Type B pancreatic cell (in vitro differentiated cells): ENCODE results near the gene C5orf46. TPM values are rescaled to one million over a fixed set of nuclear protein-coding genes. Genes with fewer than 3 reads are reported as not detected.

Experiments used
- DNase-seq: peaks from one replicate; pipeline ENCODE4 v3.0.0; 2021; ENCODE audit warnings: mixed read lengths; ENCODE audit not compliant: unreplicated experiment; ENCODE audit errors: extremely low spot score
- H3K27ac Mint-ChIP-seq: 2 replicates; pipeline ENCODE4 v1.8.0; 2021; ENCODE audit warnings: mild to moderate bottlenecking, mixed read lengths
- H3K27me3 Mint-ChIP-seq: 2 replicates; pipeline ENCODE4 v1.8.0; 2021; ENCODE audit warnings: mixed read lengths
- H3K36me3 Mint-ChIP-seq: 2 replicates; pipeline ENCODE4 v1.8.0; 2021; ENCODE audit warnings: mixed read lengths
- H3K4me1 Mint-ChIP-seq: one replicate; pipeline ENCODE4 v1.8.0; 2021; ENCODE audit warnings: mixed read lengths; ENCODE audit not compliant: unreplicated experiment
- H3K4me3 Mint-ChIP-seq: 2 replicates; pipeline ENCODE4 v1.8.0; 2021; ENCODE audit warnings: mild to moderate bottlenecking, mixed read lengths
- H3K9me3 Mint-ChIP-seq: 2 replicates; pipeline ENCODE4 v1.8.0; 2021; ENCODE audit warnings: mixed read lengths
- total RNA-seq: library from RNA; stranded (reverse); gene quantifications from 2 replicates; pipeline ENCODE4 v1.2.1, GENCODE V29; 2021; ENCODE audit warnings: low replicate concordance
- TF ChIP-seq, protein P1 (sequence below): fragments of 200-600 bp; sonication (generic); conservative IDR thresholded peaks from 2 replicates; pipeline ENCODE4 v1.5.0; 2021; ENCODE audit warnings: antibody characterized with exemption, mild to moderate bottlenecking

The C5orf46 gene
- total RNA-seq, 1 donor from 2014 or later = not detected

DNA sequence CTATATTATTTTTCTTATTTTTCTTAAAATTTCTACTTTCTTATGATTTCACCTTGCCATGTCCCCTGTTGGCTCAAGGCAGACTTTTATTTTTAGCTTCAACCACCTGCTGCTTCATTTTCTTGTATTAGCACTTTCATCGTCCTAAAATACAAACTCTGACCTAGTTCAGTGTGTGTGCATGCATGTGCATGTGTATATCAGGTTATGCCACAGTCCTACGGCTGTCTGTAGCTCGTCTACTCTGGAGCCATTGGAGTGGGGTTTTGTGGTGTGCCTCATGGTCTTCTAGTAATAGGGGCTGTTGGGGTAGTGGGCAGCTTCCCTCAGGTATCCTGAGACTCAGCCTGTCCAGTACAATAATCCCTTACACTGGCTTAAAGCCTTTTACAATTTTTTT is 61.5 kb downstream of the C5orf46 start:
- H3K36me3 Mint-ChIP-seq = no peaks in the 10 kb centered on the region
- H3K27ac Mint-ChIP-seq = no peak overlapping the region
- H3K4me1 Mint-ChIP-seq = no peaks in the 10 kb centered on the region
- TF ChIP-seq, protein P1, sequence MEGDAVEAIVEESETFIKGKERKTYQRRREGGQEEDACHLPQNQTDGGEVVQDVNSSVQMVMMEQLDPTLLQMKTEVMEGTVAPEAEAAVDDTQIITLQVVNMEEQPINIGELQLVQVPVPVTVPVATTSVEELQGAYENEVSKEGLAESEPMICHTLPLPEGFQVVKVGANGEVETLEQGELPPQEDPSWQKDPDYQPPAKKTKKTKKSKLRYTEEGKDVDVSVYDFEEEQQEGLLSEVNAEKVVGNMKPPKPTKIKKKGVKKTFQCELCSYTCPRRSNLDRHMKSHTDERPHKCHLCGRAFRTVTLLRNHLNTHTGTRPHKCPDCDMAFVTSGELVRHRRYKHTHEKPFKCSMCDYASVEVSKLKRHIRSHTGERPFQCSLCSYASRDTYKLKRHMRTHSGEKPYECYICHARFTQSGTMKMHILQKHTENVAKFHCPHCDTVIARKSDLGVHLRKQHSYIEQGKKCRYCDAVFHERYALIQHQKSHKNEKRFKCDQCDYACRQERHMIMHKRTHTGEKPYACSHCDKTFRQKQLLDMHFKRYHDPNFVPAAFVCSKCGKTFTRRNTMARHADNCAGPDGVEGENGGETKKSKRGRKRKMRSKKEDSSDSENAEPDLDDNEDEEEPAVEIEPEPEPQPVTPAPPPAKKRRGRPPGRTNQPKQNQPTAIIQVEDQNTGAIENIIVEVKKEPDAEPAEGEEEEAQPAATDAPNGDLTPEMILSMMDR = no peak
- H3K4me3 Mint-ChIP-seq = no peak overlapping the region
- no peaks in the 10 kb centered on the region for H3K9me3 Mint-ChIP-seq
- DNase-seq = no peak
- H3K27me3 Mint-ChIP-seq = peaks cover 17% of the 10 kb centered on the region

DNA sequence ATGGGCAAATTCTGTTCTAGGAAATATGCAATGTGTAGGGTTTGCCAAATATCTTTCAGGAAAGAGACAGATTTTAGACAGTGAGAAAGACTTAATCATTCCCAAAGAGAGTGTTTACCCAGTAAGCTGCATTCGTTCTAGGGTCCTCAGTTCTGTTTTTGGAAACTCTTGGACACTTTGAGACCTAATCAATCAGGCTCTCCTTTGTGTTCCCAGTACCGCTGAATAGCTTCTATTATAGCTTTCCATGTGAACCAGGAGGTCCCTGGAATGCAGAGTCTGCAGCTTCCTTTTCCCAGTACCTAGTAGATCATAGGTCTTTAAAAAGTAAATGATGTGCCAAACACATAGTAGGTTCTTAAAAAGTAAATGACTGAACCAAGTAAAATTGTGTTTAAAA is 63.5 kb downstream of the C5orf46 start:
- H3K27me3 Mint-ChIP-seq = peaks cover 8% of the 10 kb centered on the region
- no peaks in the 10 kb centered on the region for H3K36me3 Mint-ChIP-seq
- no peak overlapping the region for H3K27ac Mint-ChIP-seq

More for the DNA sequence above, 63.5 kb downstream of the C5orf46 start:
- TF ChIP-seq, protein P1 = no peak
- Mint-ChIP-seq H3K4me1 (no peaks in the 10 kb centered on the region), H3K9me3 (no peaks in the 10 kb centered on the region), H3K4me3 (no peak overlapping the region)
- DNase-seq = no peak

Other genes with a start within 250 kb of the C5orf46 start
- 2.7 and 13.8 TPM in 2 replicates for gene JAKMIP2, start 123.8 kb downstream of the C5orf46 start, total RNA-seq
- gene SPINK1, start 74.9 kb downstream of the C5orf46 start, total RNA-seq = 613 and 930 TPM in 2 replicates
- gene SCGB3A2, start 27.8 kb downstream of the C5orf46 start, total RNA-seq = 1.4 TPM in 1 of 2 replicates, not detected in the other
- 14.1 and 26.0 TPM in 2 replicates for gene SPINK5, start 157.4 kb upstream of the C5orf46 start, total RNA-seq